Transverse colon (tissue), 4 donors: Measurements from ENCODE around the gene TVP23C. TPM values are rescaled to one million over a fixed set of nuclear protein-coding genes. Genes with fewer than 3 reads are reported as not detected.

Experiments
- DNase-seq: peaks from one replicate; pipeline ENCODE4 v3.0.0-alpha.2; 2019
- H3K27ac ChIP-seq, 4 donors: fragments of 200-600 bp; sonication (generic); 2 replicates each; pipeline ENCODE4 v1.5.1; 2016 to 2018; ENCODE audit warnings: inconsistent platforms in 4 of 4
- H3K27me3 ChIP-seq: fragments of 200-600 bp; sonication (generic); 2 replicates; pipeline ENCODE4 v1.5.1; 2017; ENCODE audit warnings: inconsistent platforms
- H3K36me3 ChIP-seq, 4 donors: fragments of 200-600 bp; sonication (generic); 2 replicates each; pipeline ENCODE4 v1.5.1; 2017 to 2019; ENCODE audit warnings: inconsistent platforms in 4 of 4
- H3K4me1 ChIP-seq, 4 donors: fragments of 200-600 bp; sonication (generic); 2 replicates each; pipeline ENCODE4 v1.5.1; 2017 to 2020; ENCODE audit warnings: inconsistent platforms in 4 of 4
- H3K4me3 ChIP-seq, 4 donors: fragments of 200-600 bp; sonication (generic); 1 replicate in 1 of 4; 2 replicates in 3 of 4; pipeline versions ENCODE4 v1.5.1 to v1.6.1; 2017 to 2019; ENCODE audit warnings: inconsistent platforms in 4 of 4
- H3K9me3 ChIP-seq, 2 donors: fragments of 200-600 bp; sonication (generic); 2 replicates each; pipeline ENCODE4 v1.5.1; 2017 to 2019; ENCODE audit warnings: inconsistent platforms in 2 of 2
- CTCF ChIP-seq, 5 experiments: fragments of 200-600 bp in 3 of 5; fragments of 450-650 bp in 2 of 5; sonication (generic) in 3 of 5; IDR thresholded peaks; 1 replicate in 2 of 5; 2 replicates in 3 of 5; pipeline ENCODE4 v1.5.1; 2016 to 2017; ENCODE audit warnings: antibody characterized with exemption in 5 of 5, inconsistent platforms in 3 of 5, mild to moderate bottlenecking in 2 of 5, moderate library complexity in 1 of 5
- EP300 ChIP-seq: sonication (generic); formaldehyde crosslinking; IDR thresholded peaks from one replicate; pipeline ENCODE4 v1.6.1; 2017; ENCODE audit warnings: antibody characterized with exemption, low read depth
- POLR2A ChIP-seq: fragments of 450-650 bp; IDR thresholded peaks from one replicate; pipeline ENCODE4 v1.6.1; 2016; ENCODE audit warnings: antibody characterized with exemption, mild to moderate bottlenecking, moderate library complexity
- POLR2AphosphoS5 ChIP-seq, 3 donors: sonication (generic); formaldehyde crosslinking; IDR thresholded peaks; one replicate each; pipeline ENCODE4 v1.6.1; 2016; ENCODE audit warnings: antibody characterized with exemption in 3 of 3
- WGBS, 2 donors: methylation state at CpG; one replicate each; pipeline ENCODE4 v1.1.5; 2018; ENCODE audit warnings: low coverage in 1 of 2; 5-methylcytosine and 5-hydroxymethylcytosine counted together
- in situ Hi-C, 4 donors: fragments of 200-750 bp; cut with MboI; loops; one replicate each; pipeline versions ENCODE4 v1.15.0 to v1.15.1; 2017; ENCODE audit warnings: low sequenced_read_pairs in 3 of 4, low pct_ligation_motif_present in 1 of 4, low pct_unique_long_range_greater_than_20kb in 1 of 4
- intact Hi-C: fragments of 100-400 bp; cut with DNase I; formaldehyde crosslinking; loops from one replicate; pipeline ENCODE4 v1.15.1; 2023; ENCODE audit warnings: low total_unique reads
- total RNA-seq, 4 donors: library from RNA; depleted of rRNA; stranded (reverse); fragments of >200 nt; gene quantifications; one replicate each; pipeline ENCODE4 v1.1.0, GENCODE V29; 2016

TVP23C gene
- total RNA-seq, 4 donors from 2014 or later = 15.0 to 457 (median 33.7) TPM

DNA sequence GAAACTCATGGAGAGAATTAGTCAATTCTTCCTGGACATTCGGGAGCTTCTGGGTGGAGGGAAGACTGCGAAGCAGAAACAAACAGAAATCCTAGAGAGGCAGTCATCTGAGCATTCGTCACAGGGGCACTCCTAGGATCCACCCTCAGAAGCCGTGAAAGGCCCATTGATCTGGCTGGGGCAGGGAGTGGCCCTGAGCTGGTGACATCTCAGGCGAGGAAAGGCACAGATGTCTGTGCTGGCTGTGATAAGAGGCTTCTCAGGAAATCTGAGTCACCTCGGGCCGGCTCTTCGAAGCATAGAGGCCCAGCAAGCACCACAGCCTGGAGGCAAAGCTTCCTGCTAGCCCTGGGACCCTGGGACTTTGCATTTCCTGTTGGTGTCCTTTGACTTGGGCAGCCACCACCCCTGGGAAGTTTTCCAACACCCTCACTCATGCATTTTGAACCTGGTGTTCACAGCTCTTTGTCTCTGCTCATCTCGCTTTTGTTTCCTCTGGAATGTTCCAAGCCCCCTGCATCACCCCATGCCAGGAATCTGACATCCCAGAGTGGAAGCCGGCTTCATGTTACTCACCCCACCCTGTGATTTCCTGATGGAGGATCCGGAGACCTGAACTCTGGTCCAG lies 72.5 kb downstream of the TVP23C start:
- H3K9me3 ChIP-seq = no peaks in the 10 kb centered on the region
- intact Hi-C loops = no loop called here

GRCh38 chr17:15488557-15488956 lies 74.7 kb downstream of the TVP23C start:
- no peaks in the 10 kb centered on the region for H3K36me3 ChIP-seq
- WGBS, 2 donors = 91% methylated on average over 2 of the region's 2 CpGs; no CpG with 5 or more reads in 1 of the 2 donors
- no peak for TF ChIP-seq POLR2A
- intact Hi-C loops = no loop called here
- no peaks in the 10 kb centered on the region for H3K9me3 ChIP-seq
- in situ Hi-C loops = no loop called here
- no peaks in the 10 kb centered on the region for H3K27me3 ChIP-seq
- DNase-seq = no peak
- H3K4me3 ChIP-seq = no peak overlapping the region
- peaks cover 0 to 10% (median 5%) of the 10 kb centered on the region in 4 donors for H3K4me1 ChIP-seq
- H3K27ac ChIP-seq = no peak overlapping the region

More for the DNA sequence above, 72.5 kb downstream of the TVP23C start:
- Histone ChIP-seq H3K4me3 (no peak overlapping the region), H3K27me3 (no peaks in the 10 kb centered on the region), H3K36me3 (no peaks in the 10 kb centered on the region), H3K4me1 (peaks cover 0 to 10% (median 5%) of the 10 kb centered on the region in 4 donors), H3K27ac (peak overlapping the region; percentile 33 to 68 (median 50))
- TF ChIP-seq POLR2A = no peak
- no peak for TF ChIP-seq EP300
- TF ChIP-seq CTCF (IDR thresholded peaks at IDR 0.05) = no peak
- peak; percentile 22 to 45 (median 26) for TF ChIP-seq POLR2AphosphoS5 (IDR thresholded peaks at IDR 0.05)
- in situ Hi-C loops = no loop called here
- DNase-seq = peak; percentile 74
- 8 to 29% methylated on average over 3 to 11 of the region's 11 CpGs for WGBS, 2 donors

GRCh38 chr17:15485045-15485444 lies 78.2 kb downstream of the TVP23C start:
- Histone ChIP-seq H3K27ac (no peak overlapping the region), H3K9me3 (no peaks in the 10 kb centered on the region), H3K27me3 (no peaks in the 10 kb centered on the region), H3K4me1 (peaks cover 0 to 4% (median 1%) of the 10 kb centered on the region in 4 donors), H3K36me3 (no peaks in the 10 kb centered on the region), H3K4me3 (no peak overlapping the region)
- intact Hi-C loops (no loop called here), in situ Hi-C loops (no loop called here)
- WGBS, 2 donors = 72 to 77% methylated on average over 2 to 4 of the region's 4 CpGs
- TF ChIP-seq POLR2A (no peak), CTCF (IDR thresholded peaks at IDR 0.05) (no peak), EP300 (no peak), POLR2AphosphoS5 (IDR thresholded peaks at IDR 0.05) (no peak)
- no peak for DNase-seq

DNA sequence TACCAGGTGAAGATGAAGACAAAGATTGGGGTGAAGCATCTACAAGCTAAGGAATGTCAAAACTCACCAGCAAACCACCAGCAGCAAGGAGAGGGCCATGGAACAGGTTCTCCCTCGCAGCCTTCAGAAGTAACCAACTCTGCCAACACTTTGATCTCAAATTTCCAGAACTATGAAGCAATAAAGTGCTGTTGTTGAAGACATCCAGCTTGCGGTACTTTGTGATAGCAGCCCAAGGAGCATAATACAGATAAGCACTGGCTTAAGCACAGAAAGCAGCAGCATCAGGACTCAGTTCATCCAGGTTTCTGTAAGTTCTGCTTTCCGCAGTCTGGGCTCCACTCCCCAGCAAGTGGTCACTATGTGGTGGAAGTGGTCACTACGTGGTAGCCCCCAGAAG lies 79.9 kb downstream of the TVP23C start:
- H3K4me1 ChIP-seq = peaks cover 0 to 9% (median 4%) of the 10 kb centered on the region in 4 donors
- H3K27me3 ChIP-seq = no peaks in the 10 kb centered on the region
- no peaks in the 10 kb centered on the region for H3K9me3 ChIP-seq
- TF ChIP-seq POLR2AphosphoS5 (IDR thresholded peaks at IDR 0.05) = no peak
- TF ChIP-seq CTCF (IDR thresholded peaks at IDR 0.05) = no peak
- TF ChIP-seq EP300 = no peak
- no peak for TF ChIP-seq POLR2A
- intact Hi-C loops = no loop called here
- WGBS, 2 donors = 30% methylated on average over 4 of the region's 4 CpGs; no CpG with 5 or more reads in 1 of the 2 donors
- no peak for DNase-seq
- no peaks in the 10 kb centered on the region for H3K36me3 ChIP-seq
- no peak overlapping the region for H3K4me3 ChIP-seq
- H3K27ac ChIP-seq = no peak overlapping the region
- in situ Hi-C loops = no loop called here

DNA sequence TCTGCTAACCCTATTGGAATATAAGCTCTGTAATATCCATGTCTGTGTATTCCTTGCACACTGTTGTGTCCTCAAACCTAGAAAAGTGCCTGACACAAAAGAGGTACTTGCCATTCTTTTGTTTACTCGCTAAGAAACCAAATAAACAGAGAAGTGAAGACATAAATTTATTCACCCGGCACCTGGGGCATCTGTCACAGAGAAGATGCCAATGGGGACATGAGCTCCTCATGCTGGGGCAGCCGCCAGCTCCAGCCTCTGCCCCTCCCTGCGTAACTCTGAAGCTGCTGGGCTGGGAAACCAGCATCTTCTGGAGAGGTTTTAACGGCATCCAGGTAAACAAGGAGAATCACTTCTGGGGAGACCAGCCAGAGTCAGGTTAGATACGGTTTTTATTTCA lies 80.8 kb downstream of the TVP23C start:
- no peak overlapping the region for H3K4me3 ChIP-seq
- 75 to 100% methylated on average over 2 to 6 of the region's 6 CpGs for WGBS, 2 donors
- DNase-seq = no peak
- H3K36me3 ChIP-seq = no peaks in the 10 kb centered on the region
- H3K27me3 ChIP-seq = no peaks in the 10 kb centered on the region
- no peak overlapping the region for H3K27ac ChIP-seq
- no peak for TF ChIP-seq POLR2A
- TF ChIP-seq CTCF (IDR thresholded peaks at IDR 0.05) = no peak
- TF ChIP-seq EP300 = no peak
- TF ChIP-seq POLR2AphosphoS5 (IDR thresholded peaks at IDR 0.05) = no peak
- intact Hi-C loops (no loop called here), in situ Hi-C loops (no loop called here)
- peaks cover 0 to 9% (median 4%) of the 10 kb centered on the region in 4 donors for H3K4me1 ChIP-seq
- H3K9me3 ChIP-seq = no peaks in the 10 kb centered on the region
